Brain microvascular endothelial cell (primary cell): ENCODE measurements around the gene CYP2D6.

Experiments
- DNase-seq: peaks from one replicate; pipeline ENCODE4 v3.0.0-alpha.2; 2020
- H3K27ac ChIP-seq: fragments of 250-450 bp; sonication (Bioruptor Pico); 2 replicates; pipeline ENCODE4 v1.5.1; 2020; ENCODE audit warnings: mild to moderate bottlenecking, moderate library complexity
- H3K27me3 ChIP-seq: fragments of 250-450 bp; sonication (Bioruptor Pico); replicated peaks from 2 replicates; pipeline ENCODE4 v1.5.1; 2020; ENCODE audit warnings: mild to moderate bottlenecking
- H3K36me3 ChIP-seq: fragments of 250-450 bp; sonication (Bioruptor Pico); replicated peaks from 2 replicates; pipeline ENCODE4 v1.5.1; 2020; ENCODE audit warnings: mild to moderate bottlenecking
- H3K4me3 ChIP-seq: 2 replicates; pipeline ENCODE4 v1.5.1; 2011; ENCODE audit warnings: low read depth, mild to moderate bottlenecking, control low read depth, low read length, moderate library complexity
- CTCF ChIP-seq: IDR thresholded peaks from 2 replicates; pipeline ENCODE4 v1.5.1; 2011; ENCODE audit warnings: low read depth, mild to moderate bottlenecking, moderate library complexity, low read length, control low read depth, inconsistent platforms; ENCODE audit errors: missing control alignments
- in situ Hi-C: cut with HindIII; loops from 2 replicates; pipeline ENCODE4 v1.10.0; 2017; ENCODE audit warnings: low sequenced_read_pairs, low pct_ligation_motif_present

CYP2D6 gene

DNA sequence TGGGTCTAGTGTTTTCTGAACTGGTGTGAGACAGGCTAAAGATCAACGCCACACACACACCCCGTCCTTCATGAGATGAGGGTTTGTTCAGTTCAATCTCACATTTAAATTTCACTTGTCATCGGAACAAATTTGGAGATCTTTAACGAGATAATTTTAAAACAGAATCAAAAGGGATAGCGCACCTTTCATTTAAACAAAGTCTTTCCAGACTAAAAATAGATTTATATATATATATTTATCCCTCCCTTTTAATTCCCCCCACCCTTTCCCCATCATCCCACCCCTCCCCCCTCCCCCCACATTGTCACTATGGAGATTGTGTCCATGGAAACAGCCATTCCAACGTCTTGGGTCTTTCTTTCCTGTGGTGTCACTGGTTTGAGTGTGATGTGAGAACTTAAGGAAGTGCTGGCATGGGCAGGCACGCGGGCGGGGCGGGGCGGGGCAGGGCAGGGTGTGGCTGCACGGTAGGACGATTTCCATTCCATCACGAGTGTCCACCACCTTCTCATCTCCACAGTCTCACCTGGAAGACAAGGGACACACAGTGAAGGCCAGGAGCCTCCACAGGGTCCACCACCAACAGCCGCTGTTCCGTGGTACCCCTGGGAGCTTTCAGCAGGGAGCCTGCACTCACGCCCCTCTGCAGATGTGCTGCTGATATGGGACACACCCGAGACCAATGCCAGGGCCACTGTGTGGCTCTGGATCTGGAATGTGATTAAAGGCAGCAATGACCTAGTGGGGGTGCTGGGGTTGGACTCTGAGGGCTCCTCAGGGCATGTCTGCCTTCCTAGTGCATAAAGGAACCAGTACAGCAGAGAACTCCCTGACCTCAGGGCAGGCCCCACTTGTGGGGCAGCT, 30.5 kb upstream of the CYP2D6 start:
- Histone ChIP-seq H3K27me3 (no peaks in the 10 kb centered on the region), H3K4me3 (no peak overlapping the region), H3K36me3 (no peaks in the 10 kb centered on the region), H3K27ac (no peak overlapping the region)
- no peak for DNase-seq
- in situ Hi-C loops: no loop called here
- TF ChIP-seq CTCF: no peak

DNA sequence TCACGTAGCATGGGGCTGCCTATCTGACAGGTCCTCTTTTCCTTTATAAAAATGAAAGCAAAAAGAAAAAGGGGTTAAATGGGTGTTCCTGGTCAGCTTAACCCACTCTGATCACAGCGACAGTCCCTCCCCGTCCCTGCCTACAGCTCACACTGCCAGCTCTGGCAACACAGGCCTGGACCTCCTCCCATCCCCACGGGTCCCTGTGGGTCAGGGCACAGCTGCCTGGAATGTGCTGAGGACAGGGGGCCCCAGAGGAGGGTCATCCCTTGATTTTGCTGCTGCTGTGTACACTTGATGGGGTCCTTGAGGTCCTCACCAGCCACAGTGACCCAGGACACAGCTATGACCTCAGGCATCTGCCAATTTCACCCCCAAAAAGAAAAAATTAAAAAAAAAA, 29.6 kb upstream of the CYP2D6 start:
- DNase-seq: no peak
- in situ Hi-C loops: no loop called here
- no peaks in the 10 kb centered on the region for H3K36me3 ChIP-seq
- H3K4me3 ChIP-seq: no peak overlapping the region
- H3K27me3 ChIP-seq: no peaks in the 10 kb centered on the region
- no peak overlapping the region for H3K27ac ChIP-seq
- no peak for TF ChIP-seq CTCF

GRCh38 chr22:42158456-42159132, 28.0 kb upstream of the CYP2D6 start:
- TF ChIP-seq CTCF: no peak
- Histone ChIP-seq H3K36me3 (no peaks in the 10 kb centered on the region), H3K27me3 (no peaks in the 10 kb centered on the region), H3K27ac (no peak overlapping the region), H3K4me3 (no peak overlapping the region)
- DNase-seq: no peak
- in situ Hi-C loops: no loop called here

DNA sequence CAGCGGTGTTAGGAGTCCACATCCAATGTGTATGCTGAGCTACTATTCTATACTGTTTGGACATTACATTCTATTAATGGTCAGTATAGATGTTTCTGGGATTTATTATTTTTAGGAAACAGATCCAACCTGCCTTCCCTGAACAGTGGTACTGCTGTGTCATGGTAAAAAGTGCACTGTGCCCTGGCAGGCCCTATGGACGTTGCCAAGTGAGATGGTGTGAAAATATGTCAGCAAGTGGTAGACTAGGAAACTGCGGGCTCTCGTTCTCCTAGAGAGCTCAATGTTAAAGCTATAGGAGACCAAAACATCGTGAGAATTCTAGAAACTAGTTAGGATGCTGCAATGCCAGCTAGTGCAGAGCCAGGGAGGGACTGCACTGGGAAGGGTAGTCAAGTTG, 26.0 kb upstream of the CYP2D6 start:
- DNase-seq: no peak
- no peak overlapping the region for H3K27ac ChIP-seq
- H3K4me3 ChIP-seq: no peak overlapping the region
- no peaks in the 10 kb centered on the region for H3K36me3 ChIP-seq
- TF ChIP-seq CTCF: no peak
- in situ Hi-C loops: no loop called here
- no peaks in the 10 kb centered on the region for H3K27me3 ChIP-seq

GRCh38 chr22:42156121-42156520, 25.5 kb upstream of the CYP2D6 start:
- Histone ChIP-seq H3K4me3 (no peak overlapping the region), H3K36me3 (no peaks in the 10 kb centered on the region), H3K27me3 (no peaks in the 10 kb centered on the region), H3K27ac (no peak overlapping the region)
- DNase-seq: no peak
- in situ Hi-C loops: no loop called here
- TF ChIP-seq CTCF: no peak
